HG03558 (cell line): ENCODE results near the gene S100A6.
A peak's percentile ranks its signal among the peaks of the same experiment; 100 is the strongest.
"Not testable (repeated sequence)": the region's sequence is repeated elsewhere in the genome, so short reads cannot be mapped to it uniquely, and the experiment has no call there.

Experiments used
- ATAC-seq: cut with Tn5 transposase; IDR thresholded peaks from one replicate; pipeline ENCODE4 v1.9.1; 2021; ENCODE audit warnings: moderate number of reproducible peaks; ENCODE audit not compliant: unreplicated experiment; ENCODE audit errors: extremely low read depth

Gene S100A6

GRCh38 chr1:153565529-153566374 is 30.0 kb upstream of the S100A6 start, which contains the start of gene S100A2:
S100A2 (minus strand) TSS chr1:153565844; CDS start chr1:153563877, 1,967 bp downstream.
- ATAC-seq: peak; percentile 45

- ATAC-seq: no peak
Observed at GRCh38 chr1:153563991-153564390, 28.2 kb upstream of the S100A6 start.

- ATAC-seq: no peak
Observed at GRCh38 chr1:153563483-153563901, 27.7 kb upstream of the S100A6 start.

GRCh38 chr1:153562021-153562420 is 26.2 kb upstream of the S100A6 start:
- not testable (repeated sequence) for ATAC-seq

GRCh38 chr1:153561466-153561985 is 25.7 kb upstream of the S100A6 start:
- ATAC-seq: no peak

- no peak for ATAC-seq
Observed at GRCh38 chr1:153560771-153561465, 25.1 kb upstream of the S100A6 start.

GRCh38 chr1:153560241-153560640 is 24.4 kb upstream of the S100A6 start:
- no peak for ATAC-seq

- no peak for ATAC-seq
Observed at GRCh38 chr1:153557877-153558276, 22.1 kb upstream of the S100A6 start.

GRCh38 chr1:153556348-153556747 is 20.6 kb upstream of the S100A6 start:
- no peak for ATAC-seq

- ATAC-seq: no peak
Observed at GRCh38 chr1:153553830-153554541, 18.2 kb upstream of the S100A6 start.

- ATAC-seq: no peak
Observed at GRCh38 chr1:153553096-153553495, 17.3 kb upstream of the S100A6 start.

- ATAC-seq: no peak
Observed at GRCh38 chr1:153552335-153552734, 16.5 kb upstream of the S100A6 start.

- no peak for ATAC-seq
Observed at GRCh38 chr1:153550827-153551500, 15.2 kb upstream of the S100A6 start.

GRCh38 chr1:153550398-153550758 is 14.6 kb upstream of the S100A6 start:
- no peak for ATAC-seq

GRCh38 chr1:153549741-153550397 is 14.1 kb upstream of the S100A6 start:
- ATAC-seq: no peak

GRCh38 chr1:153548722-153549688 is 13.2 kb upstream of the S100A6 start, which contains the start of gene S100A3:
S100A3 (minus strand) TSS chr1:153549258; CDS start chr1:153548485, 773 bp downstream.
- no peak for ATAC-seq

- no peak for ATAC-seq
Observed at GRCh38 chr1:153547560-153548551, 12.1 kb upstream of the S100A6 start.
